ENCODE measurements around the gene COL11A1.

GRCh38 chr1:102901996-102902395 lies 206.3 kb downstream of the COL11A1 start:
- TF ChIP-seq CTCF (IDR thresholded peaks at IDR 0.05 in 2 of 3, conservative IDR thresholded peaks at IDR 0.05 in 1 of 3; ENCODE audit: insufficient read depth in 2 of 3, low read depth in 1 of 3, low read length in 3 of 3): no peak
- TF ChIP-seq NRF1 (conservative IDR thresholded peaks at IDR 0.05 in 1 of 2, IDR thresholded peaks at IDR 0.05 in 1 of 2): no peak
- no peak for TF ChIP-seq PHB2 (IDR thresholded peaks at IDR 0.05; ENCODE audit: low read depth)
